Natural killer cell (primary cell): Measurements from ENCODE around the gene SLC25A43. TPM values are rescaled to one million over a fixed set of nuclear protein-coding genes. Genes with fewer than 3 reads are reported as not detected.

Experiments
- ATAC-seq, 3 donors: fragments of 150-1000 bp in 2 of 3; fragments of 200-7000 bp in 1 of 3; cut with Tn5 transposase; 1 replicate in 1 of 3; 2 replicates in 2 of 3; pipeline ENCODE4 v1.10.0; 2021; ENCODE audit warnings: mild to moderate bottlenecking in 2 of 3, moderate library complexity in 2 of 3
- DNase-seq, 2 donors: peaks; one replicate each; pipeline versions ENCODE4 v3.0.0 to v3.0.0-alpha.2; 2013 to 2021; ENCODE audit warnings: mixed read lengths in 1 of 2
- H3K27ac ChIP-seq: one replicate; pipeline ENCODE4 v1.5.1; 2013; ENCODE audit warnings: mild to moderate bottlenecking, low read length
- H3K27me3 ChIP-seq: one replicate; pipeline ENCODE4 v1.6.1; 2013; ENCODE audit warnings: low read length; ENCODE audit not compliant: control insufficient read depth, insufficient read depth
- H3K36me3 ChIP-seq: one replicate; pipeline ENCODE4 v1.6.1; 2013; ENCODE audit warnings: low read length; ENCODE audit not compliant: control insufficient read depth, insufficient read depth
- H3K4me1 ChIP-seq: one replicate; pipeline ENCODE4 v1.6.1; 2013; ENCODE audit warnings: low read length; ENCODE audit not compliant: control insufficient read depth, insufficient read depth
- H3K4me3 ChIP-seq: one replicate; pipeline ENCODE4 v1.5.1; 2013; ENCODE audit warnings: low read length
- H3K9me3 ChIP-seq: one replicate; pipeline ENCODE4 v1.6.1; 2013; ENCODE audit warnings: low read length; ENCODE audit not compliant: control insufficient read depth, insufficient read depth
- H3K27ac Mint-ChIP-seq, 2 donors: one replicate each; pipeline ENCODE4 v1.8.0; 2022; ENCODE audit warnings: mild to moderate bottlenecking in 2 of 2, mixed read lengths in 2 of 2, moderate library complexity in 1 of 2
- H3K27me3 Mint-ChIP-seq, 2 donors: one replicate each; pipeline ENCODE4 v1.8.0; 2022; ENCODE audit warnings: low read depth in 2 of 2, mixed read lengths in 2 of 2
- H3K36me3 Mint-ChIP-seq: one replicate; pipeline ENCODE4 v1.8.0; 2022; ENCODE audit warnings: mixed read lengths
- H3K4me1 Mint-ChIP-seq, 2 donors: one replicate each; pipeline ENCODE4 v1.8.0; 2022; ENCODE audit warnings: mixed read lengths in 2 of 2
- H3K4me3 Mint-ChIP-seq: one replicate; pipeline ENCODE4 v1.8.0; 2022; ENCODE audit warnings: mild to moderate bottlenecking, moderate library complexity, mixed read lengths
- H3K9me3 Mint-ChIP-seq, 2 donors: one replicate each; pipeline ENCODE4 v1.8.0; 2022; ENCODE audit warnings: mixed read lengths in 2 of 2
- CTCF ChIP-seq: fragments of 200-600 bp; IDR thresholded peaks from one replicate; pipeline ENCODE4 v1.8.0; 2022; ENCODE audit warnings: antibody characterized with exemption
- WGBS: methylation state at CpG from one replicate; pipeline ENCODE4 v1.1.7; 2013; ENCODE audit warnings: missing lambda C conversion rate; ENCODE audit not compliant: insufficient coverage; 5-methylcytosine and 5-hydroxymethylcytosine counted together
- intact Hi-C: fragments of 100-400 bp; cut with micrococcal nuclease; formaldehyde crosslinking; loops from one replicate; pipeline ENCODE4 v1.14.2; 2022
- total RNA-seq, 4 donors: library from RNA; stranded (reverse); fragments of 120-200 nt in 1 of 4; gene quantifications; one replicate each; pipeline versions ENCODE4 v1.2.3 to v1.2.4, GENCODE V29; 2013 to 2022

Gene SLC25A43
- total RNA-seq, 3 donors from 2014 or later (not counting 1 experiment from before 2014, with no cell fraction given) = 5.4 to 7.3 (median 6.4) TPM

DNA sequence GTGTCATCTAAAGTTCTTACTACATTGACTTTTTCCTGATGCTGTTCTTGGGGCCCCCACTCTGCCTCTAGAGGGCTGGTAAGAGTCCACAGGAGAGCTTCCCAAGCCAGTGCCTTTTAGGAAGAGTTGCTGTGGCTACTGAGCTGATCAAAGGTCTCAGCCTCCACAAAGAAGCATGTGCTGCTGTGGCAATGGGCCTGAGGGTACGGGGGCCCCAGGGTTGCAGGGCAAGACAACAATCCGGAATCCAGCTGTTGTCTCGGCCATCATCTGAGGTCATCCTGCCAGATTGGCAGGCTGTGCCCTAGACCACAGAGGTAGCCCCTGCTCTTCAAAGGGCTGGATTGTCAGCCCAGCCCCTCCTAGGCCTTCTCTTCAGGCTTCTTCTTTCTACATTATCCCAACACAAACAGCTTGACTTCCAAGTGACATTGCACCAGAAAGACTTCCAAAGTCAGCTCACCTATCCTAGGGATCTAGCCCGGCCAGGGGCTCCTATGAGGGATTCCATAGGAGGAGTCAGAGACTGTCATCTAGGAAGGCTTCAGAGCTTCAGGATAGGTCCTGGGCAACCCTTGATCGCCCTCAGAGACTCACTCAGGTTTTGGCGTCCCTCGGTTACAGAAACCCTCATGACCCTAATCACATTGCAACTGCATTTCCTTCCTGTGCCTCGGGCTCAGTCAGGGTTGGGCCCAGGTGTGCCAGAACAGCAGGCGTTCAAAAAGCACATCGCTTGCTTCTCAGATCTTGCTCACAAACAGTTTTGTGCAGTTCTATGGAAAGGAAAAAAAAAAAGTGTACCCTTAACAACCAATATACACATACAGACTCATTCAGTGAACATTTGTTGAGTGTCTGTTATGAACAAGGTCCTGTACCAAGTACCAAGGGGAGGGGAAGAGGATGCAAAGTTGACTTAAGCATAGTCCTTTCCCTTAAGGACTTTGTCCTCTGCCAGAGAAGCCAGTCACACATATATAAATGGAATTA, 96.9 kb downstream of the SLC25A43 start:
- H3K9me3 ChIP-seq = no peaks in the 10 kb centered on the region

GRCh38 chrX:119497185-119497584, 98.0 kb downstream of the SLC25A43 start:
- 0% methylated on average over 1 of the region's 1 CpG for WGBS
- no peaks in the 10 kb centered on the region for H3K9me3 ChIP-seq
- no peaks in the 10 kb centered on the region for H3K27me3 ChIP-seq
- no peak for TF ChIP-seq CTCF
- DNase-seq (no peak), ATAC-seq (no peak)
- H3K9me3 Mint-ChIP-seq = no peaks in the 10 kb centered on the region
- H3K36me3 ChIP-seq = no peaks in the 10 kb centered on the region
- no peaks in the 10 kb centered on the region for H3K36me3 Mint-ChIP-seq
- no peaks in the 10 kb centered on the region for H3K27me3 Mint-ChIP-seq
- no peak overlapping the region for H3K4me3 Mint-ChIP-seq
- peaks cover 2% of the 10 kb centered on the region for H3K4me1 ChIP-seq
- H3K4me1 Mint-ChIP-seq = peaks cover 0 to 5% of the 10 kb centered on the region in 2 donors
- no peak overlapping the region for H3K4me3 ChIP-seq
- H3K27ac Mint-ChIP-seq = no peak overlapping the region
- intact Hi-C loops = no loop called here
- no peak overlapping the region for H3K27ac ChIP-seq

More for the DNA sequence above, 96.9 kb downstream of the SLC25A43 start:
- intact Hi-C loops = no loop called here
- Histone ChIP-seq H3K36me3 (no peaks in the 10 kb centered on the region), H3K4me1 (peaks cover 2% of the 10 kb centered on the region), H3K4me3 (no peak overlapping the region), H3K27ac (no peak overlapping the region), H3K27me3 (no peaks in the 10 kb centered on the region)
- ATAC-seq = no peak
- Mint-ChIP-seq H3K36me3 (no peaks in the 10 kb centered on the region), H3K27ac (no peak overlapping the region), H3K27me3 (no peaks in the 10 kb centered on the region), H3K4me1 (peaks cover 0 to 5% of the 10 kb centered on the region in 2 donors), H3K9me3 (no peaks in the 10 kb centered on the region), H3K4me3 (no peak overlapping the region)
- WGBS = 55% methylated on average over 7 of the region's 10 CpGs
- no peak for TF ChIP-seq CTCF
- DNase-seq = peak in 1 of 2 donors; percentile 30

DNA sequence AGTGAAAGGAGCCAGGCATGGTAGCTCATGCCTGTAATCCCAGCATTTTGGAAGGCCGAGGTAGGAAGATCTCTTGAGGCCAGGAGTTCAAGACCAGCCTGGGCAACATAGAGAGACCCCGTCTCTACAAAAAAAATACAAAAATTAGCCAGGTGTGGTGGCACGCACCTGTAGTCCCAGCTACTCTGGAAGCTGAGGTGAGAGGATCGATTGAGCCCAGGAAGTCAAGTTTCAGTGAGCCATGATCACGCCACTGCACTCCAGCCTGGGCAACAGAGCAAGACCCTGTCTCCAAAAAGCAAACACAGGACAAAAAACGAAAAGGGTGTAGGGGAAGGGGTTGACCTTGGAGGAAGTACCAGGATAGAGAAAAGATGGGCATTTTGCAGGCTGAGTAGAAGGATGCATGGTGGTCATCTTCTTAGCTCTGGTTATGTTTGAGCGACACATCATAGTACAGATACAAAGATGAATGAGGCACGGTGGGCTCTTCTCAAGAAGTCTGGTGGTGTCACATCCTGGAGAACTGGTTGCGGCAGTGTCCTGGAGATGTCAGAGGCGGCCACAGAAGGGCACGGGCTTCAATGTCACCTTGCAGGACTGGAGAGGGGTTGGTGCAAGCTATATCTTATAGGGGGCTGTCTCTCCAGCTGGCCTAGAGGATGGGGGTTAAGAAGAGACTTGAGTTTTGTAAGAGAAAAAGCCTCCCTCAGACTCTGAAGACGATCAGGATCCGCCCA, 101.1 kb downstream of the SLC25A43 start:
- H3K9me3 ChIP-seq = no peaks in the 10 kb centered on the region
- Mint-ChIP-seq H3K36me3 (no peaks in the 10 kb centered on the region), H3K9me3 (no peaks in the 10 kb centered on the region), H3K4me1 (peaks cover 0 to 5% of the 10 kb centered on the region in 2 donors), H3K27me3 (no peaks in the 10 kb centered on the region), H3K27ac (no peak overlapping the region), H3K4me3 (no peak overlapping the region)
- no peaks in the 10 kb centered on the region for H3K27me3 ChIP-seq
- H3K36me3 ChIP-seq = no peaks in the 10 kb centered on the region
- no peak for ATAC-seq
- H3K4me1 ChIP-seq = peaks cover 7% of the 10 kb centered on the region
- WGBS = 91% methylated on average over 12 of the region's 13 CpGs
- TF ChIP-seq CTCF = no peak
- no peak overlapping the region for H3K27ac ChIP-seq
- intact Hi-C loops = no loop called here
- no peak overlapping the region for H3K4me3 ChIP-seq
- DNase-seq = no peak
